Activated naive CD8-positive, alpha-beta T cell treated with anti-CD3 and anti-CD28 coated beads, Interleukin-2, amount 10 ng/mL, durations not matched to agents 7 days and 5 days (primary cell): ENCODE data around the gene PAQR9. TPM values are rescaled to one million over a fixed set of nuclear protein-coding genes. Genes with fewer than 3 reads are reported as not detected.

Experiments used
- ATAC-seq: fragments of 150-1000 bp; cut with Tn5 transposase; one replicate; pipeline ENCODE4 v1.10.0; 2021; ENCODE audit warnings: low read depth, moderate library complexity
- POLR2A ChIA-PET: fragments of 350-600 bp; sonication (Branson Sonifier 250); formaldehyde crosslinking; loops from one replicate; lab custom pipeline; 2021; ENCODE audit warnings: antibody characterized with exemption; lab: Charles Lee
- DNase-seq: peaks from one replicate; pipeline ENCODE4 v3.0.0; 2021
- H3K27ac Mint-ChIP-seq: one replicate; pipeline ENCODE4 v1.8.0; 2022; ENCODE audit warnings: mild to moderate bottlenecking, mixed read lengths
- H3K27me3 Mint-ChIP-seq: one replicate; pipeline ENCODE4 v1.8.0; 2022; ENCODE audit warnings: mild to moderate bottlenecking, moderate library complexity, mixed read lengths
- H3K36me3 Mint-ChIP-seq: one replicate; pipeline ENCODE4 v1.8.0; 2021; ENCODE audit warnings: mild to moderate bottlenecking, mixed read lengths
- H3K4me1 Mint-ChIP-seq: one replicate; pipeline ENCODE4 v1.8.0; 2021; ENCODE audit warnings: mixed read lengths
- H3K4me3 Mint-ChIP-seq: one replicate; pipeline ENCODE4 v1.8.0; 2022; ENCODE audit warnings: mild to moderate bottlenecking, moderate library complexity, mixed read lengths
- H3K9me3 Mint-ChIP-seq: one replicate; pipeline ENCODE4 v1.8.0; 2021; ENCODE audit warnings: mixed read lengths
- total RNA-seq, 2 experiments: library from RNA; stranded (reverse); gene quantifications; one replicate each; pipeline ENCODE4 v1.2.3, GENCODE V29; 2021

PAQR9 gene
- total RNA-seq, 2 experiments from 2014 or later: not detected

DNA sequence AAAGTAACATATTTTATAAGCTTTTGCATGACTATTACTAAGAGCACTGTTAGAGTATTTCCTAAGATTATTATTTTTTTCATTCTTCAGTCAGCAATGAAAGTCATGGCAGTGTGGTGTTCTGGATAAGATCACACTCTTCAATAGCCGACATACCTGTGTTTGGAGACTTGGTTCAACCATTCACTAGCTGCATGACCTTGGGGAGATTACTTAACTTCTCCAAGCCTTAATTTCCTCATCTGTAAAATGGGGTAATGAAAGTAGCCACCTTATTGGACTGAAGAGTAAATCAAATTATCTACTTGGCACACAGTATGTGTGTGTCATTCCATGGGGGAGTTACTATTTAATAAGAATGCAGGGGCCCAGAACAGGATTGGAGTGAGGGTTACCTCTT, 50.0 kb downstream of the PAQR9 start:
- no peak for ATAC-seq
- Mint-ChIP-seq H3K36me3 (no peaks in the 10 kb centered on the region), H3K9me3 (no peaks in the 10 kb centered on the region), H3K27me3 (peaks cover 24% of the 10 kb centered on the region), H3K4me1 (no peaks in the 10 kb centered on the region), H3K4me3 (no peak overlapping the region), H3K27ac (no peak overlapping the region)
- DNase-seq: no peak
- POLR2A ChIA-PET: no interaction called here

GRCh38 chr3:142912402-142913172, 50.9 kb downstream of the PAQR9 start:
- H3K9me3 Mint-ChIP-seq: no peaks in the 10 kb centered on the region
- H3K36me3 Mint-ChIP-seq: no peaks in the 10 kb centered on the region
- H3K4me1 Mint-ChIP-seq: no peaks in the 10 kb centered on the region
- POLR2A ChIA-PET: no interaction called here
- H3K27ac Mint-ChIP-seq: no peak overlapping the region
- H3K27me3 Mint-ChIP-seq: peaks cover 30% of the 10 kb centered on the region
- ATAC-seq (no peak), DNase-seq (no peak)
- H3K4me3 Mint-ChIP-seq: no peak overlapping the region

Other genes with a start within 250 kb of the PAQR9 start
- gene TRPC1, start 239.6 kb downstream of the PAQR9 start, total RNA-seq: 1 to 10 TPM; 2.2 to 2.8 TPM
- gene PCOLCE2, start 74.6 kb downstream of the PAQR9 start, total RNA-seq: not detected
- 100 to 1,000 TPM; 134 to 147 TPM for gene U2SURP, start 37.9 kb upstream of the PAQR9 start, total RNA-seq
- 1 to 10 TPM; 2.4 to 3.0 TPM for gene CHST2, start 156.1 kb upstream of the PAQR9 start, total RNA-seq